SU-DHL-6 (cell line): ENCODE results near the gene KIF3B.

ENCODE experiments used
- H2AFZ ChIP-seq: fragments of 200-600 bp; sonication (generic); 2 replicates; pipeline ENCODE4 v1.6.1; 2014; ENCODE audit warnings: low read depth, mild to moderate bottlenecking, moderate library complexity, mixed read lengths, antibody characterized with exemption, low read length; ENCODE audit not compliant: severe bottlenecking
- H3F3A ChIP-seq: fragments of 200-600 bp; shearing (Covaris generic); 2 replicates; pipeline ENCODE4 v1.6.0; 2016; ENCODE audit warnings: antibody characterized with exemption, mild to moderate bottlenecking; ENCODE audit not compliant: insufficient read depth
- H3K27ac ChIP-seq: fragments of 200-600 bp; sonication (generic); 2 replicates; pipeline ENCODE4 v1.5.1; 2016; ENCODE audit warnings: low read depth, mild to moderate bottlenecking, low read length, moderate library complexity, mixed read lengths
- H3K27me3 ChIP-seq: fragments of 200-600 bp; sonication (generic), shearing (Covaris generic); 2 replicates; pipeline ENCODE4 v1.6.0; 2014; ENCODE audit warnings: mild to moderate bottlenecking, low read length
- H3K36me3 ChIP-seq: fragments of 200-600 bp; sonication (generic); 2 replicates; pipeline ENCODE4 v1.6.1; 2014; ENCODE audit warnings: mild to moderate bottlenecking, low read length, mixed read lengths
- H3K4me2 ChIP-seq: fragments of 300-600, 200-600 bp; shearing (Covaris generic), sonication (generic); 2 replicates; pipeline ENCODE4 v1.6.0; 2014; ENCODE audit warnings: low read length, low read depth, mild to moderate bottlenecking; ENCODE audit not compliant: poor library complexity, severe bottlenecking
- H3K4me3 ChIP-seq: fragments of 200-600 bp; sonication (generic); 2 replicates; pipeline ENCODE4 v1.5.1; 2014; ENCODE audit warnings: antibody characterized with exemption, low read length, mild to moderate bottlenecking, mixed read lengths; ENCODE audit not compliant: insufficient read depth, poor library complexity, severe bottlenecking
- H3K79me2 ChIP-seq: fragments of 200-600 bp; sonication (generic); 2 replicates; pipeline ENCODE4 v1.6.1; 2014; ENCODE audit warnings: mild to moderate bottlenecking, low read length, moderate library complexity; ENCODE audit not compliant: insufficient read depth
- H3K9ac ChIP-seq: fragments of 200-600 bp; sonication (generic); 2 replicates; pipeline ENCODE4 v1.7.0; 2014; ENCODE audit warnings: mild to moderate bottlenecking, low read length
- H3K9me2 ChIP-seq: fragments of 200-600 bp; sonication (generic); replicated peaks from 2 replicates; pipeline ENCODE4 v1.6.1; 2014; ENCODE audit warnings: low read length; ENCODE audit not compliant: insufficient read depth
- H3K9me3 ChIP-seq: fragments of 200-600 bp; sonication (generic); 2 replicates; pipeline ENCODE4 v1.6.1; 2014; ENCODE audit warnings: low read length, mixed read lengths; ENCODE audit not compliant: insufficient read depth
- H4K20me1 ChIP-seq: fragments of 200-600 bp; sonication (generic); 2 replicates; pipeline ENCODE4 v1.6.1; 2014; ENCODE audit warnings: low read depth, mild to moderate bottlenecking, antibody characterized with exemption, low read length, moderate library complexity, mixed read lengths
- EZH2phosphoT487 ChIP-seq: fragments of 200-600 bp; sonication (generic), shearing (Covaris generic); conservative IDR thresholded peaks from 2 replicates; pipeline ENCODE4 v1.6.1; 2018; ENCODE audit warnings: mild to moderate bottlenecking, antibody characterized with exemption, low read length, moderate library complexity, mixed read lengths
- TF ChIP-seq, protein P1 (sequence below): fragments of 200-600 bp; sonication (generic); IDR thresholded peaks from one replicate; pipeline ENCODE4 v1.5.1; 2017; ENCODE audit warnings: antibody characterized with exemption, mild to moderate bottlenecking, low read length, moderate library complexity; ENCODE audit not compliant: insufficient read depth, poor library complexity, severe bottlenecking

Gene KIF3B

GRCh38 chr20:32326504-32326845, 49.0 kb downstream of the KIF3B start:
- no peaks in the 10 kb centered on the region for H4K20me1 ChIP-seq
- H3K27me3 ChIP-seq, result no peaks in the 10 kb centered on the region
- peaks cover 14% of the 10 kb centered on the region for H3F3A ChIP-seq
- no peak overlapping the region for H3K9ac ChIP-seq
- TF ChIP-seq, protein P1, sequence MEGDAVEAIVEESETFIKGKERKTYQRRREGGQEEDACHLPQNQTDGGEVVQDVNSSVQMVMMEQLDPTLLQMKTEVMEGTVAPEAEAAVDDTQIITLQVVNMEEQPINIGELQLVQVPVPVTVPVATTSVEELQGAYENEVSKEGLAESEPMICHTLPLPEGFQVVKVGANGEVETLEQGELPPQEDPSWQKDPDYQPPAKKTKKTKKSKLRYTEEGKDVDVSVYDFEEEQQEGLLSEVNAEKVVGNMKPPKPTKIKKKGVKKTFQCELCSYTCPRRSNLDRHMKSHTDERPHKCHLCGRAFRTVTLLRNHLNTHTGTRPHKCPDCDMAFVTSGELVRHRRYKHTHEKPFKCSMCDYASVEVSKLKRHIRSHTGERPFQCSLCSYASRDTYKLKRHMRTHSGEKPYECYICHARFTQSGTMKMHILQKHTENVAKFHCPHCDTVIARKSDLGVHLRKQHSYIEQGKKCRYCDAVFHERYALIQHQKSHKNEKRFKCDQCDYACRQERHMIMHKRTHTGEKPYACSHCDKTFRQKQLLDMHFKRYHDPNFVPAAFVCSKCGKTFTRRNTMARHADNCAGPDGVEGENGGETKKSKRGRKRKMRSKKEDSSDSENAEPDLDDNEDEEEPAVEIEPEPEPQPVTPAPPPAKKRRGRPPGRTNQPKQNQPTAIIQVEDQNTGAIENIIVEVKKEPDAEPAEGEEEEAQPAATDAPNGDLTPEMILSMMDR, result no peak
- no peak for TF ChIP-seq EZH2phosphoT487
- no peak overlapping the region for H3K4me2 ChIP-seq
- H2AFZ ChIP-seq, result no peak overlapping the region
- H3K36me3 ChIP-seq, result peaks cover 15% of the 10 kb centered on the region; the same call in 1 of the 2 replicates
- H3K9me2 ChIP-seq, result no peaks in the 10 kb centered on the region
- no peaks in the 10 kb centered on the region for H3K79me2 ChIP-seq
- no peak overlapping the region for H3K27ac ChIP-seq
- no peaks in the 10 kb centered on the region for H3K9me3 ChIP-seq
- no peak overlapping the region for H3K4me3 ChIP-seq

- Histone ChIP-seq H3K9me2 (no peaks in the 10 kb centered on the region), H2AFZ (no peak overlapping the region), H3K4me2 (no peak overlapping the region), H3K36me3 (peaks cover 20% of the 10 kb centered on the region; the same call in 1 of the 2 replicates), H3K9me3 (no peaks in the 10 kb centered on the region), H4K20me1 (no peaks in the 10 kb centered on the region), H3K27ac (no peak overlapping the region), H3K4me3 (no peak overlapping the region), H3F3A (peaks cover 7% of the 10 kb centered on the region; the same call in 1 of the 2 replicates), H3K27me3 (no peaks in the 10 kb centered on the region), H3K9ac (no peak overlapping the region), H3K79me2 (no peaks in the 10 kb centered on the region)
- no peak for TF ChIP-seq EZH2phosphoT487
- TF ChIP-seq, protein P1, result no peak
Measured at GRCh38 chr20:32327087-32327681, 49.7 kb downstream of the KIF3B start.

GRCh38 chr20:32329817-32330554, 52.5 kb downstream of the KIF3B start:
- H3K27ac ChIP-seq, result no peak overlapping the region
- no peaks in the 10 kb centered on the region for H4K20me1 ChIP-seq
- H3F3A ChIP-seq, result no peaks in the 10 kb centered on the region
- no peak overlapping the region for H3K9ac ChIP-seq
- H3K4me3 ChIP-seq, result no peak overlapping the region
- TF ChIP-seq, protein P1, result no peak
- no peak for TF ChIP-seq EZH2phosphoT487
- H3K4me2 ChIP-seq, result no peak overlapping the region
- H3K36me3 ChIP-seq, result peaks cover 23% of the 10 kb centered on the region
- H3K27me3 ChIP-seq, result no peaks in the 10 kb centered on the region
- no peaks in the 10 kb centered on the region for H3K9me2 ChIP-seq
- H3K9me3 ChIP-seq, result no peaks in the 10 kb centered on the region
- no peaks in the 10 kb centered on the region for H3K79me2 ChIP-seq
- H2AFZ ChIP-seq, result no peak overlapping the region
